RWPE2 (cell line): ENCODE measurements around the gene MXRA8.
"Not testable (repeated sequence)": the region's sequence is repeated elsewhere in the genome, so short reads cannot be mapped to it uniquely, and the experiment has no call there.

ENCODE experiments used
- ATAC-seq: fragments of 200-7000 bp; cut with Tn5 transposase; 3 replicates; pipeline ENCODE4 v1.9.1; 2021; ENCODE audit warnings: low read depth
- DNase-seq: peaks from one replicate; pipeline ENCODE4 v3.0.0-alpha.2; 2020; ENCODE audit warnings: low spot score
- H3K27ac ChIP-seq: fragments of 450-650 bp; 2 replicates; pipeline ENCODE4 v1.5.1; 2017; ENCODE audit warnings: mild to moderate bottlenecking; ENCODE audit not compliant: poor library complexity, severe bottlenecking
- H3K27me3 ChIP-seq: fragments of 250-450 bp; sonication (Bioruptor Pico); 2 replicates; pipeline ENCODE4 v1.5.1; 2021; ENCODE audit warnings: mild to moderate bottlenecking, moderate library complexity; ENCODE audit not compliant: insufficient read depth, poor library complexity, severe bottlenecking
- H3K36me3 ChIP-seq: fragments of 250-450 bp; sonication (Bioruptor Pico); 2 replicates; pipeline ENCODE4 v1.5.1; 2020; ENCODE audit warnings: low read depth, mild to moderate bottlenecking, moderate library complexity
- H3K4me1 ChIP-seq: fragments of 250-450 bp; sonication (Bioruptor Pico); 2 replicates; pipeline ENCODE4 v1.5.1; 2021; ENCODE audit warnings: mild to moderate bottlenecking, moderate library complexity; ENCODE audit not compliant: insufficient read depth, poor library complexity, severe bottlenecking
- H3K4me3 ChIP-seq: fragments of 250-450 bp; sonication (Bioruptor Pico); 2 replicates; pipeline ENCODE4 v1.5.1; 2021; ENCODE audit warnings: mild to moderate bottlenecking, moderate library complexity; ENCODE audit not compliant: severe bottlenecking
- H3K9me3 ChIP-seq: fragments of 250-450 bp; sonication (Bioruptor Pico); 2 replicates; pipeline ENCODE4 v1.5.1; 2021; ENCODE audit warnings: mild to moderate bottlenecking, moderate library complexity; ENCODE audit not compliant: severe bottlenecking
- TF ChIP-seq, protein P1 (sequence below): fragments of 450-650 bp; IDR thresholded peaks from one replicate; pipeline ENCODE4 v1.5.1; 2017; ENCODE audit warnings: mild to moderate bottlenecking, moderate library complexity; ENCODE audit not compliant: poor library complexity, severe bottlenecking

MXRA8 gene

GRCh38 chr1:1318777-1319645 lies 39.3 kb downstream of the MXRA8 start:
- no peak for ATAC-seq
- TF ChIP-seq, protein P1, sequence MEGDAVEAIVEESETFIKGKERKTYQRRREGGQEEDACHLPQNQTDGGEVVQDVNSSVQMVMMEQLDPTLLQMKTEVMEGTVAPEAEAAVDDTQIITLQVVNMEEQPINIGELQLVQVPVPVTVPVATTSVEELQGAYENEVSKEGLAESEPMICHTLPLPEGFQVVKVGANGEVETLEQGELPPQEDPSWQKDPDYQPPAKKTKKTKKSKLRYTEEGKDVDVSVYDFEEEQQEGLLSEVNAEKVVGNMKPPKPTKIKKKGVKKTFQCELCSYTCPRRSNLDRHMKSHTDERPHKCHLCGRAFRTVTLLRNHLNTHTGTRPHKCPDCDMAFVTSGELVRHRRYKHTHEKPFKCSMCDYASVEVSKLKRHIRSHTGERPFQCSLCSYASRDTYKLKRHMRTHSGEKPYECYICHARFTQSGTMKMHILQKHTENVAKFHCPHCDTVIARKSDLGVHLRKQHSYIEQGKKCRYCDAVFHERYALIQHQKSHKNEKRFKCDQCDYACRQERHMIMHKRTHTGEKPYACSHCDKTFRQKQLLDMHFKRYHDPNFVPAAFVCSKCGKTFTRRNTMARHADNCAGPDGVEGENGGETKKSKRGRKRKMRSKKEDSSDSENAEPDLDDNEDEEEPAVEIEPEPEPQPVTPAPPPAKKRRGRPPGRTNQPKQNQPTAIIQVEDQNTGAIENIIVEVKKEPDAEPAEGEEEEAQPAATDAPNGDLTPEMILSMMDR, result no peak
- Histone ChIP-seq H3K4me3 (no peak overlapping the region), H3K36me3 (peaks cover 63% of the 10 kb centered on the region), H3K4me1 (peaks cover 6% of the 10 kb centered on the region), H3K27ac (peak overlapping the region; percentile 46), H3K27me3 (no peaks in the 10 kb centered on the region), H3K9me3 (no peaks in the 10 kb centered on the region)
- no peak for DNase-seq

DNA sequence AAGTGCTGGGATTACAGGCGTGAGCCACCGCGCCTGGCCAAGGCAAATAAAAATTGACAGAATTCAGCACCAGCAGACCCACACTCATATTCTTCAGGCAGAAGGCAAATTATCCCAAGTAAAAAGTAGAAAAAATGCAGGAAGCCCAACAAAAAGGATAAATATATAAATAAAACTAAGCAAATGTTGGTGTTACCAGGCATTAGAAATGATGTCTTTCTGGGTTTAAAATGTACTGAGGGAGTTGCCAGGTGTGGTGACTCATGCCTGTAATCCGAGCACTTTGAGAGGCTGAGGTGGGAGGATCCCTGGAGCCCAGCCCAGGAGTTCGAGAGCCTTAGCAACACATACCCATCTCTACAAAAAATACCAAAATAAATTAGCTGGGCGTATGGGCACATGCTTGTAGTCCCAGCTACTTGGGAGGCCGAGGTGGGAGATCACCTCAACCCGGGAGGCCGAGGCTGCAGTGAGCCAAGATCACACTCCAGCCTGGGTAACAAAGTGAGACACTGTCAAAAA lies 40.2 kb downstream of the MXRA8 start:
- TF ChIP-seq, protein P1, result no peak
- DNase-seq (no peak), ATAC-seq (peak; percentile 90)
- Histone ChIP-seq H3K4me3 (no peak overlapping the region), H3K9me3 (no peaks in the 10 kb centered on the region), H3K27ac (peak overlapping the region; percentile 46), H3K36me3 (peaks cover 71% of the 10 kb centered on the region), H3K27me3 (no peaks in the 10 kb centered on the region), H3K4me1 (peaks cover 6% of the 10 kb centered on the region)

- peak overlapping the region; percentile 46 for H3K27ac ChIP-seq
- peaks cover 79% of the 10 kb centered on the region for H3K36me3 ChIP-seq
- ATAC-seq, result no peak
- no peak for DNase-seq
- H3K4me1 ChIP-seq, result peaks cover 6% of the 10 kb centered on the region
- TF ChIP-seq, protein P1, result no peak
- no peaks in the 10 kb centered on the region for H3K27me3 ChIP-seq
- H3K9me3 ChIP-seq, result no peaks in the 10 kb centered on the region
- H3K4me3 ChIP-seq, result no peak overlapping the region
These were observed 40.9 kb downstream of the MXRA8 start for GRCh38 chr1:1317420-1317819.

DNA sequence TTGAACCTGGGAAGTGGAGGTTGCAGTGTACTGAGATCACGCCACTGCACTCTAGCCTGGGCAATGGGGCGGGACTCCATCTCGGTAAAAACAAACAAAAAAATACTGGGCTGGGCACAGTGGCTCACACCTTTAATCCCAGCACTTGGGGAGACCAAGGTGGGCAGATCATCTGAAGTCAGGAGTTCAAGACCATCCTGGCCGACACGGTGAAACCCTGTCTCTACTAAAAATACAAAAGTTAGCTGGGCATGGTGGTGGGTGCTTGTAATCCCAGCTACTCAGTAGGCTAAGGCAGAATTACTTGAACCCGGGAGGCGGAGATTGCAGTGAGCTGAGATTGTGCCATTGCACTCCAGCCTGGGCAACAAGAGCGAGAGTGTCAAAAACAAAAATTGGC lies 42.2 kb downstream of the MXRA8 start:
- not testable (repeated sequence) for ATAC-seq, DNase-seq, H3K9me3 ChIP-seq, H3K4me1 ChIP-seq, H3K27ac ChIP-seq, H3K4me3 ChIP-seq, H3K27me3 ChIP-seq
- H3K36me3 ChIP-seq, result peaks cover 83% of the 10 kb centered on the region

DNA sequence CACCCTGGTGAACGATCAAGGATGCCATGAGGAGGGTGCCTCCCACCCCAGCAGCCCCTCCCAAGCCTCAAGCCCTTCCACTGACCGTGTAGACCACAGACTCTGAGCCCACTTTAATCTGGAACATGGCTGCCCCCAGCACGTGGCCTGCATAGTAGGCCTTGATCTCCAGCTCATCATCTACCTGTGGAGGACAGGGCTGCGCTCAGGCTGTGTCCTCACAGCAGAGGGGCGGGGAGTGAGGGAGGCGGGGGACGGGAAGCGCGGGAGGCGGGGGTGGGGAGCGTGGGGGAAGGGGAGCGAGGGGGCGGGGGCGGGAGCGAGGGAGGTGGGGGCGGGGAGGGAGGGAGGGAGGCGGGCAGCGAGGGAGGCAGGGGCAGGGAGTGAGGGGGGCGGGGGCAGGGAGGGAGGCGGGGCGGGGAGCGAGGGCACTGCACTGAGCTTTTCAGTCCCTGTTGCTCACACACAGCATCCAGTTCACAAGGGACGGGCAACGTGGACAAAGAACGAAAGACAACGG lies 42.9 kb downstream of the MXRA8 start:
- Histone ChIP-seq H3K36me3 (peaks cover 85% of the 10 kb centered on the region), H3K27me3 (no peaks in the 10 kb centered on the region), H3K9me3 (no peaks in the 10 kb centered on the region), H3K27ac (no peak overlapping the region), H3K4me3 (no peak overlapping the region), H3K4me1 (peaks cover 6% of the 10 kb centered on the region)
- TF ChIP-seq, protein P1, result no peak
- ATAC-seq, result no peak
- DNase-seq, result no peak
